ENCODE measurements around the gene ANGEL1.

The ANGEL1 gene

DNA sequence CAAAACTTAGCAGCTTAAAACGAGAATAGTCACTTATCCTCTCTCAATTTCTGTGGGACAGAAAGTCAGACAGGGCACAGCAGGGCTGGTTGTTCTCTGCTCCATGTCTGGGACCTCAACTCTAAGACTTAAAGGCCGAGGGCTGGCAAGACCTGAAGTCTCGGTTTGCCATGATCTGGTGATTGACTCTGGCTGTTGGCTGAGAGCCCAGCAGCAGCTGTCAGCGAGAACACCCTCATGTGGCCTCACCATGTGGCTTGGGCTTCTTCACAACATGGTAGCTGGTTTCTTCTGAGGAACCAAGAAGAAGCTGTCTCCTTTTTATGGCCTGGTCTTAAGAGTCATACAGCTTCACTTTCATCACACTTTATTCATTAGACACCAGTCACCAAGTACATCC lies 53.1 kb downstream of the ANGEL1 start:
- no peak for DNase-seq (ENCODE audit: extremely low read depth, insufficient read length)
- H3K27me3 ChIP-seq (replicated peaks; ENCODE audit: control insufficient read depth, insufficient read depth, low read length) = no peaks in the 10 kb centered on the region
- H3K4me3 ChIP-seq (replicated peaks; ENCODE audit: low read depth, low read length) = no peak overlapping the region
- no peaks in the 10 kb centered on the region for H3K36me3 ChIP-seq (ENCODE audit: control insufficient read depth, insufficient read depth, low read length)
- TF ChIP-seq, protein P1, sequence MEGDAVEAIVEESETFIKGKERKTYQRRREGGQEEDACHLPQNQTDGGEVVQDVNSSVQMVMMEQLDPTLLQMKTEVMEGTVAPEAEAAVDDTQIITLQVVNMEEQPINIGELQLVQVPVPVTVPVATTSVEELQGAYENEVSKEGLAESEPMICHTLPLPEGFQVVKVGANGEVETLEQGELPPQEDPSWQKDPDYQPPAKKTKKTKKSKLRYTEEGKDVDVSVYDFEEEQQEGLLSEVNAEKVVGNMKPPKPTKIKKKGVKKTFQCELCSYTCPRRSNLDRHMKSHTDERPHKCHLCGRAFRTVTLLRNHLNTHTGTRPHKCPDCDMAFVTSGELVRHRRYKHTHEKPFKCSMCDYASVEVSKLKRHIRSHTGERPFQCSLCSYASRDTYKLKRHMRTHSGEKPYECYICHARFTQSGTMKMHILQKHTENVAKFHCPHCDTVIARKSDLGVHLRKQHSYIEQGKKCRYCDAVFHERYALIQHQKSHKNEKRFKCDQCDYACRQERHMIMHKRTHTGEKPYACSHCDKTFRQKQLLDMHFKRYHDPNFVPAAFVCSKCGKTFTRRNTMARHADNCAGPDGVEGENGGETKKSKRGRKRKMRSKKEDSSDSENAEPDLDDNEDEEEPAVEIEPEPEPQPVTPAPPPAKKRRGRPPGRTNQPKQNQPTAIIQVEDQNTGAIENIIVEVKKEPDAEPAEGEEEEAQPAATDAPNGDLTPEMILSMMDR (IDR thresholded peaks at IDR 0.05; ENCODE audit: insufficient read depth, low read length, poor library complexity, severe bottlenecking) = no peak

DNA sequence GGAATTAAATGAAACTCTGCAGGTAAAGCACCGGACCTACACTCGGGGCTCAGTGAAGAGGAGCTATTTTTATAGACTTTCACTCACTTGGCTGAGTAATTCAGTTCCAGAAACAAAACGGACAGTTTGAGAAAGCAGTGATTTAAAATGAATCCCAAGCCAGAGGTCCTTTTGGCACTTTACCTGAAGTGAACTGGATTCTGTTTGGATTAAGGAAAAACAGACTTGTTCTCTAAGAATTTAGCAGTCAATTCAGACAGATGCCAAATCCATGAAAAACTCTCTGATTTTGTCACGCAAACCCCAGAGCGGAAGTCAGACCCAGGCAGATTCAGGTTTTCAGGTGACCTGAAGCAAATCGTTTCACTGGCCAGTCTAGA lies 56.3 kb downstream of the ANGEL1 start:
- DNase-seq (ENCODE audit: extremely low read depth, insufficient read length) = no peak
- Histone ChIP-seq H3K27me3 (replicated peaks; ENCODE audit: control insufficient read depth, insufficient read depth, low read length) (peaks cover 2% of the 10 kb centered on the region; the same call in 1 of the 2 replicates), H3K36me3 (ENCODE audit: control insufficient read depth, insufficient read depth, low read length) (no peaks in the 10 kb centered on the region), H3K4me3 (replicated peaks; ENCODE audit: low read depth, low read length) (no peak overlapping the region)
- TF ChIP-seq, protein P1 (IDR thresholded peaks at IDR 0.05; ENCODE audit: insufficient read depth, low read length, poor library complexity, severe bottlenecking) = no peak

- Histone ChIP-seq H3K4me3 (replicated peaks; ENCODE audit: low read depth, low read length) (no peak overlapping the region), H3K36me3 (ENCODE audit: control insufficient read depth, insufficient read depth, low read length) (no peaks in the 10 kb centered on the region), H3K27me3 (replicated peaks; ENCODE audit: control insufficient read depth, insufficient read depth, low read length) (peaks cover 2% of the 10 kb centered on the region; the same call in 1 of the 2 replicates)
- TF ChIP-seq, protein P1 (IDR thresholded peaks at IDR 0.05; ENCODE audit: insufficient read depth, low read length, poor library complexity, severe bottlenecking) = no peak
- no peak for DNase-seq (ENCODE audit: extremely low read depth, insufficient read length)
Measured at GRCh38 chr14:76755610-76756370, 56.9 kb downstream of the ANGEL1 start.

GRCh38 chr14:76754586-76754985 lies 58.1 kb downstream of the ANGEL1 start:
- TF ChIP-seq, protein P1 (IDR thresholded peaks at IDR 0.05; ENCODE audit: insufficient read depth, low read length, poor library complexity, severe bottlenecking) = no peak
- DNase-seq (ENCODE audit: extremely low read depth, insufficient read length) = no peak
- Histone ChIP-seq H3K36me3 (ENCODE audit: control insufficient read depth, insufficient read depth, low read length) (no peaks in the 10 kb centered on the region), H3K27me3 (replicated peaks; ENCODE audit: control insufficient read depth, insufficient read depth, low read length) (peaks cover 2% of the 10 kb centered on the region; the same call in 1 of the 2 replicates), H3K4me3 (replicated peaks; ENCODE audit: low read depth, low read length) (no peak overlapping the region)

GRCh38 chr14:76753541-76754198 lies 59.0 kb downstream of the ANGEL1 start:
- no peak overlapping the region for H3K4me3 ChIP-seq (replicated peaks; ENCODE audit: low read depth, low read length)
- DNase-seq (ENCODE audit: extremely low read depth, insufficient read length) = no peak
- H3K36me3 ChIP-seq (ENCODE audit: control insufficient read depth, insufficient read depth, low read length) = no peaks in the 10 kb centered on the region
- TF ChIP-seq, protein P1 (IDR thresholded peaks at IDR 0.05; ENCODE audit: insufficient read depth, low read length, poor library complexity, severe bottlenecking) = no peak
- H3K27me3 ChIP-seq (replicated peaks; ENCODE audit: control insufficient read depth, insufficient read depth, low read length) = peaks cover 2% of the 10 kb centered on the region; the same call in 1 of the 2 replicates
